BLaER1 (cell line): ENCODE results near the gene MBD3L5.

Source experiments
- H3K27ac ChIP-seq: shearing (Covaris generic); formaldehyde crosslinking; 2 replicates; pipeline ENCODE4 v1.8.1; 2022
- H3K27me3 ChIP-seq: shearing (Covaris generic); formaldehyde crosslinking; 2 replicates; pipeline ENCODE4 v1.8.1; 2022
- H3K36me3 ChIP-seq: shearing (Covaris generic); formaldehyde crosslinking; 2 replicates; pipeline ENCODE4 v1.8.1; 2022
- H3K4me1 ChIP-seq: shearing (Covaris generic); formaldehyde crosslinking; 2 replicates; pipeline ENCODE4 v1.8.1; 2022
- H3K4me2 ChIP-seq: shearing (Covaris generic); formaldehyde crosslinking; 2 replicates; pipeline ENCODE4 v1.8.1; 2022
- H3K4me3 ChIP-seq: shearing (Covaris generic); formaldehyde crosslinking; 2 replicates; pipeline ENCODE4 v1.8.1; 2022
- H3K9ac ChIP-seq: shearing (Covaris generic); formaldehyde crosslinking; 2 replicates; pipeline ENCODE4 v1.8.1; 2022
- H3K9me3 ChIP-seq: shearing (Covaris generic); formaldehyde crosslinking; 2 replicates; pipeline ENCODE4 v1.8.1; 2022
- H4K20me1 ChIP-seq: shearing (Covaris generic); formaldehyde crosslinking; 2 replicates; pipeline ENCODE4 v1.8.1; 2022
- Cebpa-rat ChIP-seq: shearing (Covaris generic); IDR thresholded peaks from 2 replicates; pipeline ENCODE4 v1.8.1; 2022

Gene MBD3L5

GRCh38 chr19:7069042-7069903 is 38.9 kb downstream of the MBD3L5 start, which contains the start of gene ZNF557:
Gene ZNF557 (plus strand): TSS chr19:7069703. CDS start chr19:7075075, 5,372 bp downstream.
- Histone ChIP-seq H3K27me3 (no peaks in the 10 kb centered on the region), H3K4me3 (peak within 1 kb of the TSS; percentile 98), H3K9ac (peak within 1 kb of the TSS; percentile 91), H3K36me3 (peaks cover 38% of the 10 kb centered on the region), H4K20me1 (peaks cover 10% of the 10 kb centered on the region; the same call in 1 of the 2 replicates), H3K4me2 (peak within 1 kb of the TSS; percentile 90), H3K9me3 (peaks cover 4% of the 10 kb centered on the region; the same call in 1 of the 2 replicates), H3K4me1 (peaks cover 16% of the 10 kb centered on the region), H3K27ac (peak within 1 kb of the TSS; percentile 90)
- no peak for TF ChIP-seq Cebpa-rat

- peak overlapping the region; percentile 91 for H3K9ac ChIP-seq
- H3K27me3 ChIP-seq: no peaks in the 10 kb centered on the region
- H3K4me2 ChIP-seq: peak overlapping the region; percentile 90
- peaks cover 10% of the 10 kb centered on the region; the same call in 1 of the 2 replicates for H4K20me1 ChIP-seq
- peak overlapping the region; percentile 98 for H3K4me3 ChIP-seq
- H3K4me1 ChIP-seq: peaks cover 16% of the 10 kb centered on the region
- H3K36me3 ChIP-seq: peaks cover 44% of the 10 kb centered on the region
- TF ChIP-seq Cebpa-rat: no peak
- H3K9me3 ChIP-seq: peaks cover 4% of the 10 kb centered on the region; the same call in 1 of the 2 replicates
- peak overlapping the region; percentile 90 for H3K27ac ChIP-seq
These were observed 39.5 kb downstream of the MBD3L5 start for GRCh38 chr19:7069904-7070226.

- Histone ChIP-seq H3K9ac (no peak overlapping the region), H3K27ac (no peak overlapping the region), H3K9me3 (peaks cover 25% of the 10 kb centered on the region), H3K4me3 (no peak overlapping the region), H3K4me1 (peaks cover 16% of the 10 kb centered on the region), H3K36me3 (peaks cover 70% of the 10 kb centered on the region), H3K27me3 (no peaks in the 10 kb centered on the region), H4K20me1 (peaks cover 10% of the 10 kb centered on the region; the same call in 1 of the 2 replicates), H3K4me2 (no peak overlapping the region)
- no peak for TF ChIP-seq Cebpa-rat
These were observed 42.2 kb downstream of the MBD3L5 start for GRCh38 chr19:7072541-7072940.

- TF ChIP-seq Cebpa-rat: no peak
These were observed 44.4 kb downstream of the MBD3L5 start for GRCh38 chr19:7074705-7075282.

GRCh38 chr19:7076151-7076550 is 45.8 kb downstream of the MBD3L5 start:
- Histone ChIP-seq H3K4me3 (no peak overlapping the region), H3K36me3 (peaks cover 100% of the 10 kb centered on the region), H3K4me2 (no peak overlapping the region), H3K27me3 (no peaks in the 10 kb centered on the region), H3K4me1 (0 out of 2 replicates have a peak, but pooled peaks cover under 1% of the 10 kb centered on the region), H4K20me1 (no peaks in the 10 kb centered on the region), H3K9ac (no peak overlapping the region), H3K27ac (no peak overlapping the region), H3K9me3 (peaks cover 61% of the 10 kb centered on the region)
- no peak for TF ChIP-seq Cebpa-rat

More at GRCh38 chr19:7074705-7075282, 44.4 kb downstream of the MBD3L5 start:
- no peak overlapping the region for H3K4me3 ChIP-seq
- peaks cover 93% of the 10 kb centered on the region for H3K36me3 ChIP-seq
- H3K27me3 ChIP-seq: no peaks in the 10 kb centered on the region
- no peak overlapping the region for H3K27ac ChIP-seq
- H3K4me1 ChIP-seq: peaks cover 12% of the 10 kb centered on the region
- H3K9ac ChIP-seq: no peak overlapping the region
- peaks cover 48% of the 10 kb centered on the region for H3K9me3 ChIP-seq
- H4K20me1 ChIP-seq: peaks cover 7% of the 10 kb centered on the region; the same call in 1 of the 2 replicates
- no peak overlapping the region for H3K4me2 ChIP-seq

GRCh38 chr19:7078008-7078407 is 47.6 kb downstream of the MBD3L5 start:
- H3K9ac ChIP-seq: no peak overlapping the region
- no peaks in the 10 kb centered on the region for H4K20me1 ChIP-seq
- H3K27me3 ChIP-seq: no peaks in the 10 kb centered on the region
- peaks cover 80% of the 10 kb centered on the region for H3K9me3 ChIP-seq
- H3K4me3 ChIP-seq: peak overlapping the region; percentile 23; the same call in 1 of the 2 replicates
- no peak overlapping the region for H3K27ac ChIP-seq
- no peaks in the 10 kb centered on the region for H3K4me1 ChIP-seq
- TF ChIP-seq Cebpa-rat: no peak
- no peak overlapping the region for H3K4me2 ChIP-seq
- peaks cover 100% of the 10 kb centered on the region for H3K36me3 ChIP-seq
